HG03159 (cell line): ENCODE measurements around the gene DCC.

Experiments used
- ATAC-seq: cut with Tn5 transposase; IDR thresholded peaks from one replicate; pipeline ENCODE4 v1.9.1; 2021; ENCODE audit warnings: mild to moderate bottlenecking, moderate library complexity; ENCODE audit not compliant: unreplicated experiment

DCC gene

DNA sequence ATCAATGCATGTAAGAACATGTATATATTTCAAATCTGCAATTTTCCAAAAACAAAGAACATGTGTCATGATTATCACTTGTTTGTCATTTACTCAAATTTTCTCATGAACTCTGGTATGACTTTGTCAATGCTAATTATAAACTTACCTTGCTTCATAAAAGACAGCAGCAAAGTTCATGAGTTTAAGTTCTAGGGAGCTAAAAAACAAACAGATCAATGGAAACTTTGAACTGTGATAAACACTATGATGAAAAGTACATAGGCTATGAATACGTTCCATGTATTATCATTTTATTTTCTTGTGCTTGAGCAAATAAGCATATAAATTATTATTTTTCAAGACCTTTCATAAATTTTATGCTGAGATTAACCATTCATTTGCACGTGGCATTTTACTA lies 943.7 kb downstream of the DCC start:
- no peak for ATAC-seq

DNA sequence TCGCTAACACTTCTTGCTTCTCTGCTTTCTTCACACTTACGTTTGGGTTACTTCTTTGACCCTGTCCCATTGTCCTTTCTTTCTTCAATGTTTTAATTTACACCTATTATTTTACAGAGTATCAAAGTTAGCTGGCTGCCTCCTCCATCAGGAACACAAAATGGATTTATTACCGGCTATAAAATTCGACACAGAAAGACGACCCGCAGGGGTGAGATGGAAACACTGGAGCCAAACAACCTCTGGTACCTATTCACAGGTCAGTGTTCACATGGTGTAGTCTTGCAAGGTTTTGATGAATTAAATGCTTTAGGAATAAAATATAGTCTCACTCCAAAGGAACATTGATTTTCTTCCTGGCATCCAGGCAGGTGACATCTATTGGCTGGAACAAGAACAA lies 965.5 kb downstream of the DCC start:
- no peak for ATAC-seq

DNA sequence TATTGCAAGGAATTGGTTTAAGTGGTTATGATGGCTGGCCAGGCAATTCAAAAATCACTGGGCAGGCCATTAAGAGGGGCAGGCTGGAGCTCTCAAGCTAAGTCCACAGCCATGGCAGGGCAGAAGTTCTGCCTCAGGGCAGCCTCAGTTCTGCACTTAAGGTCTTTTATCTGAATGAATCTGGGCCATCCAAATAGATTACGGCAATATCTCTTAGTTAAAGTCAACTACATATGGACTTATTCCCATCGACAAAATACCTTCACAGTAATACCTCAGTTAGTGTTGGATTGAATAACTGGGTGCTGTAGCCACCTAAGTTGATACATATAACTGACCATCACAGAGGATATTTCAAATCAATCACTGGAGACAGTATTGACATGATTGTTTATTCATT lies 979.6 kb downstream of the DCC start:
- no peak for ATAC-seq

DNA sequence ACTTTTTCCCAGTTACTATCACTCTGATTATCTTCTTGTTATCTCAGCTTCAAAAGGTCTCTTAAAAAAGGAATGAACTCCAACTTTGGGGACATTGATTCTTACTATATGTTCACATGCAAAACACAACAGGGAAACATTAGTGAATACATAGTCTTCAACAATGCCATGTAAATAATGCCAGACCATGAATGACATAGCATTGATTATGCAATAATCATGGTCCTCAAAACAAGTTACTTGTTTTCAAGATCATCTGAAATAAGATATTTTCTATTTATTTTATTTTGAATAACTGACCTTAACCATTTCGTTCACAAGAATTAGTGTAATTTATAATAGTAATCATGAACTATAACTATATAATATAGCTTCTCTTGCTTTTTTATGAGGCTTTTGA lies 982.2 kb downstream of the DCC start:
- ATAC-seq, result no peak

DNA sequence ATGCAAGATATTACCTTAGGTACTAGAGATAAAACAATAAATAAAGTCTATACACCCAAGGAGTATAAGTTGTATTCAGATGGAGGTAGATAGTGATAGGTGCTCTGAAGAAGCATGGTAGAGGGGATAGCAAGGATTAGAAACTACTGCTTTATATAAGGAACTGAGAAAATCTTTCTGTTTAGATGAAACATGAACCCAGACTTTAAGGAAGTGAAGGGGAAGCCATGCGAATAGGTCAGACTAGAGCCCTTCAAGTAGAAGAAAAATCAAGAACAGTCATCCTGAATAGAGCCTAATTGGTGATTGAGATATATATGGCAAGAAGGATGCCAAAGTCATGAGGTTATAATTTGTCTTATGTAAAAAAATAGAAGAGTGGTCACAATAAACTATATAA lies 984.4 kb downstream of the DCC start:
- no peak for ATAC-seq

DNA sequence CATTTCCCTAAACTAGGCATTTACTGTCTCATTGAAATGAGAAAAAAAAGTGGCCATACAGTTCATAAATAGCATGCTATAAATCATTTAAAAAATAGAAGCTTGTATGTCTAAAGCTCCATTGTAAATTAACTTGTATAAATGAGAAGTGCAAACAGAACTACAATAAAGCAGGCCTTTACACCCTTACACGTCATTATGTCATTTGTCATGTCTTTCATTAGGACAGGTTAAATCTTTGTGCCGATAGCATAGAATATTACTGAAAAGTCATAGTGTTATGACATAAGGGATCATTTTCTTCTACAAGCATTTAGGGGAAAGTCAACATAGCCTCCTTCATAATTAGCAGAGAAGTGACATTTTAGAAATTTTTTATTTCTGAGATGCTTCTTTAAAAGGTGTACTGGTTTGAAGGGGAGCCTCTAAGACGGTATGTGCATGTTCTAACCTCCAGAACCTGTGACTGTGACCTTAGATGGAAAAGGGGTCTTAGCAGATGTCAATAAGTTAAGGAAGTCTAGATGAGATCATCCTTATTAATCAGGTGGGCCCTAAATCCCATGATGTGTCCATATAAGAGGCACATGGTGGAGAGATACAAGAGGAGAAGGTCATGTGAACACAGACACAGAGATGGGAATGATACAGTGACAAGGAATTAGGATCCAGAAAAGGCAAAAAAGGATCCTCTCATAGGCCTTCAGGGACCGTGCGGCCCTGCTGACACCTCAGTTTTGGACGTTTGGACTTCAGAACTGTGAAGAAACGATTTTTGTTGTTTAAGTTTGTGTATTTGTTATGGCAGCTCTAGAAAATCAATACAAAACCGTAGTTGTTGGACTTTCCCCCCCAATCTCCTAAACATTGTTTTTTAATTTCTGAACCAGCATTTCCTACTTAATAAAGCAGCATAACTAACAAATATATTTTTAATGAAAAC lies 1020.8 kb downstream of the DCC start:
- no peak for ATAC-seq

DNA sequence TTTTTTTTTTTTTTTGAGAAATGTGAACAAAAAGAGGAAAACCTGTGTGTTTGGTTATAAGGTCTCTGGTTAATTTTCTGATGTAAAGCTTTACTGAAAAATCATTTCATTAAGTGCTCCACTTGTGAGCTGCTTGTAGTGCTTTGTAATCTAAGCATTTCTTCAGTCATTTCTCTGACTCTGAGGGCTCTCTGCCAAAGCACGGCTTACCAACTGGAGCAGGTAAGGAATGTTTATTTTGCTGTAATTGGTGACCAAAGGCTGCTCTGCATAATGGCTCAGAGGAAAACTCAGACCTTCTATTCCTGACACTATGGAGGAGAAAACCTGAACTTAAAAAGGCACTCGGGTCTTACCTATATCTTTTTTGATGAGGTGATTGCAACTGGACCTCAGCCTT lies 1035.6 kb downstream of the DCC start:
- no peak for ATAC-seq

DNA sequence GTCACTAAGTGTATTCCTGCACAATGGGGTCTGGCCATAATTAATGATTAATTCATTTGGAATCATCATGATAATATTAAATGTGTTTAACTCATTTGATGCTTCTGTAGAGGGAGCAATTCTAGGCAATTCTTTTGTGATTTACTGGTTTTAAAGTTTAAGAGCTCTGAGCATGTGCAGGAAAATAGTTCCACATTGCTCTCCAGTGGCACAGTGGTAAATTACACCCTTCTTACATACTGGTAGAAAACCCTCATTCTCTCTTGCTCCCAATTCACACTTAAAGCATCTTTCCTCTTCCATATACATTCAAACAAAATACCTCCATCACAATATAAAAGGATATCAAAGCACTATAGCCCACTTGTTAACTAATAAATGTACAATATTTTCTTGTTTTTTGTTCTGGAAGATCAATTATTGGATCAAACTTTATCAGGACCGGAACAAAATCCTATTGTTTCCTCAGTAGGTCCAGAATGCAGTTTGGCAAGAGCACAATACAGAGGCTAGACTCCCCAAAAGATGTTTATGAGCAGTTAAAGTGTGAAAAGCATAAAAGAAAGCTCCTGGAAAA lies 1040.2 kb downstream of the DCC start:
- ATAC-seq, result no peak

DNA sequence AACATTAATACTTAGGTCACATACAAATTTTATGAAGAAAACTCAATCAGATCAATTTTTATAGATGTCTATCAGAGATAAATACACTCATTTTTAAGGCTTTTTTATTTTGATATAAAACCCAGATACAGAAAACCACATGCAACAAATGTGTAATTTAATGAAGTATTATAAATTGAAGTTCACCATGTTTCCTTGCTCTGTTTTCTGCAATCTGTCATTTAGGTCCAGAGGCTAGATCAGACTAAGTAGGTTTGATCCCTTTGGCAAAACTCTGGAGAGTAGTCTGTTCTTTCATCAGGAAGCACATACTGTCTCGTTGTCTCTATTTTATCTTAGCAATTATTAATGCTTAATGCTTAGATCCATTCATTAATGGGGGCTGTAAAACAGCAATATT lies 1042.9 kb downstream of the DCC start:
- no peak for ATAC-seq

DNA sequence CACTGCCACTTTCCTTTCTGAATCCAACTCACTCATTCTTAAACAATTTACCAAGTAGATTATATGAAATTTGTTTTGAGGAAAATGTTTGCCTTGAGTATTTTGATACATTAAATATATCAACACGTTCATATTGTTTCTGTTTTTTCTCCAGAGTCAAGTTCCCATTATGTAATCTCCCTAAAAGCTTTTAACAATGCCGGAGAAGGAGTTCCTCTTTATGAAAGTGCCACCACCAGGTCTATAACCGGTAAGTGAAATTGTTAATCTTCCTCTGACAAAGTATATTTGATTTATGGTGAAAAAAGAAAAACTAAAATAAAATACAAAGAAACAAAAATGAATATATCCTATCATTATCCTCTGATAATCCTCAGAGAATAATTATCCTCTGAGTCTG lies 1045.9 kb downstream of the DCC start:
- no peak for ATAC-seq

DNA sequence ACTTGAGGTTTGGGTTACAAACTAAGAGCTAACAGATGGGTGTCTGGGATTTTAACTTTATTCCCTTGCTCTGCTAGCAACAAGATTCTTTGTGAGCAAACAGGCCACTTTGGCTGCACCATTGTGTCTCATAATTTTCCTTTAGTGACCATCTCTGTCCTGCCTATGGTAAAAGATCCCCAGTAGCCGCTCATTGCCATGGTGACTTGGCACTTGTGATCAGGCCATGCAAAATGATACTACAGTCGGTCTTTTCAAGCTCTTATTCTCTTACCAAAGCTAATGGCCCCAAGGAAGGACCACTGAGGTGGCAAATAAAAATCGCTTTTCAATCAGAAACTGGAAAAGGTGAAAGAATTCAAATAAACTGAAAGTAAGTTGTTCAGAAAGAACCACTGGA lies 1047.6 kb downstream of the DCC start:
- ATAC-seq, result no peak

DNA sequence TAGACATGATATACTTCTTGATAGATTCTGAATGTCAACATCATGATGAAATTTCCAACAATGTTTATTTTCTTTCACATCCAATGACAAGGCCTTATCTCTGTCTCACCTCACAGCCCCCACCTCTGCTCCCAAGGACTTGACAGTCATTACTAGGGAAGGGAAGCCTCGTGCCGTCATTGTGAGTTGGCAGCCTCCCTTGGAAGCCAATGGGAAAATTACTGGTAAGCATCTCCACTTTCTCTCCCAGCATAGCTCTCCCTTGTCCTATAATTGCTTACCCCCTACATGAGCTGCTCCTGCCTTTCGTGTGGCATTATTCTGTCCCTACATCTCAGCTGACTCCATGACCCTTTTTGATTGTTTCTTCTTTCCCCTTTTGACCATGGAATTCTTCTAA lies 1062.7 kb downstream of the DCC start:
- ATAC-seq, result no peak

DNA sequence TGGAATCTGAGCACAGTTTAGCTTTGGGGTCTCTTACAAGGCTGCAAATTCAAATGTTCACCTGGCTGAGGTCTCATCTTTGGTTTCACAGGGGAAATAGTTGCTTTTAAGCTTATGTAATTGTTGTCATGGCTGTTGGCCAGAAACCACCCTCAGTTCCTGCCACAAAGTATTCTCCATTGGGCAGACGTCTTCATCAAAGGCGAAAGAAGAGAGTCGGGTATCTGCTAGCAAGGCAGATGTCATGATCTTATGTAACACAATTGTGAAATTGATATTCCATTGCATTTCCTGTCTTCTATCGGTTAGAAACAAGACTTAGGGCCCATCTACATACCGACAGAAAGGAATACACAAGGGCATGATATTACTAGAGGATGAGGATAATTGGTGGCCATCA lies 1068.3 kb downstream of the DCC start:
- ATAC-seq, result no peak

DNA sequence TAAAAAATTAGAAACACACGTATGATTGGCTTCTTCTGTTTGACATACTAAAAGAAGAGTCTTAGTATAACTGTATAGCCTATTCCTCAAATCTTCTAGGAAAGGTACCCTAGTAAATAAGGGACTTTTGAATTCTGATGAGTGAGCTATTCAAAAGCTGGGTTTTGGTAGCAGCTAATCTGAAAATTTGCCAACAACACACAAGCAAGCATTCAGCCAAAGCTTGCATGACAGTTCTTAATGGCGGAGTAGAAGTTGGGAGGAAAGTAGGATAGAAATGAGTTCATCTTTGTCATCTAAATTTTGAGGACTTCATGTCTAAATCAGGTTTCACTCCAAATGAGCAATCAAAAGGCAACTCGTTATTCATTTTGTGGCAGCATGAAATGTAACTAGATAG lies 1071.5 kb downstream of the DCC start:
- ATAC-seq, result no peak

DNA sequence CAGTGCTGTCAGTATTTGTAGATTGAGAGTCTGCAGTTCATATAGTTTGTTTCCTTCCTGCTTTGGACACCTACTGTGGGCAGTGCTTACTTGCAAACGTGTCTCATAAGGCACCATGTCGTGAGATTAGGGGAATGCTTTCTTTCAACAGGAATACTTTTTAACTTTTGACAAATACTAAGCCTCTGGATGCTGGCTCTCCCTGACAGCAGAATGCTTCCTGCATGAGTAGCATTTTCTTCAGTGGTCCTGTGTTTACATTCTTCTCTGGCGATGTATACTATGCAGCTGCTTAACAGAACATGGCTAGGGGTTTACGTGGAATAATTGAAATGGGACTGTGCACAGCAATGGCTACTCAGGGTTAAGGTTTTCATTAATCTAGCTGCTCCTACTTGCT lies 1077.0 kb downstream of the DCC start:
- ATAC-seq, result no peak

DNA sequence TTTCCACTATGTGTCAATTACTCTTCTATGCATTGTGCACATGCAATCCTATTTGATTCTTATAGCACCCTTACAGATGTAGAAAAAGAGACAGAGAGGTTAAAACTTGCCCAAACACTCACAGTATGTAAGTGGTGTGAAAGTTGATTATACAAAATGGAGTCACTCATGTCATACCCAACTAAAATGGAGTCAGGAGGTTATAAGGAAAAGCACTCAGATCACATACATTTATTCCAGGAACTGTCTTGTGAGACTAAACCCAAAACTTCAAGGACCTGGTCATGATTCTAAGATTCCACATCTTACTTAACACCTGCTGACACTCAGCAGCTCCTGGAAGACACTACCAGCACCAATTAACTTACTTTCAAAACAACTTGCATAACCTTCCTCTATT lies 1081.9 kb downstream of the DCC start:
- ATAC-seq, result no peak

DNA sequence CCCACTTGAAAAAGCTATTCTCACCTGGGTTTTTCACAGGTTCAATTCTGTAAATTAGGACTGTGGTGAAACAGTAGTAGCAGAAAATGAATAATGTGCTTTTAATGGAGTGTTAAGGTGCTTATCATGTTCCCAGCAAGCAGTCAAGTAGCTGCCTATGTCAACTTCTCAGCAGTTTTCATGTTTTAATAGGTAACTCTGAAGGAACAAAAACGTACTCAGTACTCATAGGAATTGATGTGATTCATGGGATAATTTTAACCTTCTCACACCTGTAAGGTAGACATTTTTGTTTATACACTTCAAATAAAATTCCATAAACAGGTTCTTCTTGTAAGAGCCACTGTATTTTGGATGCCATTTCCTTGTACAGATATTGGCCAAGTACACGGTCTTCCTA lies 1082.9 kb downstream of the DCC start:
- ATAC-seq, result no peak

DNA sequence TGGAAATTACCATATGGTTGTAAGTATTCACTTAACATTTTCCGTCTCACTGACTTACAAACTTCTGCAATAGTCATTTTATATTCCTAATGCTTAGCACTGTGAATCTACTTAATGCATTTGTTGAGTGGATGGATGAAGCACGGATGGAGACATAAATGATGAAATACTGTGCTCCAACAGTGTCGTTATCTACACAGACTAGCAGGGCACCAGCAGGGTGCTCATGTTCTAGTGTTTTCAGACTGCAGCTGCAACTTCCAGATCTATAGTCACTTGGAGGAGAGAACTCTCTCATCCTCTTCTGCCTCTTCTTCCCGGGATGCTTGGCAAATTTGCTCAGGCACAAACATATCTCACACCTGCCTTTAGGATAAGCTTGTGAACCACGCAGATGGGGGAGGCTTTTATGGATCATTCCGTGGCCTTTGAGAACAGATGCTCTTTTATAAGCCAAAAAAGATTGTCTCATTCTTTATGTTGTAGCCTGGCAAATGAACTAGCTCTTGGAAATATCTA lies 1086.7 kb downstream of the DCC start:
- no peak for ATAC-seq

DNA sequence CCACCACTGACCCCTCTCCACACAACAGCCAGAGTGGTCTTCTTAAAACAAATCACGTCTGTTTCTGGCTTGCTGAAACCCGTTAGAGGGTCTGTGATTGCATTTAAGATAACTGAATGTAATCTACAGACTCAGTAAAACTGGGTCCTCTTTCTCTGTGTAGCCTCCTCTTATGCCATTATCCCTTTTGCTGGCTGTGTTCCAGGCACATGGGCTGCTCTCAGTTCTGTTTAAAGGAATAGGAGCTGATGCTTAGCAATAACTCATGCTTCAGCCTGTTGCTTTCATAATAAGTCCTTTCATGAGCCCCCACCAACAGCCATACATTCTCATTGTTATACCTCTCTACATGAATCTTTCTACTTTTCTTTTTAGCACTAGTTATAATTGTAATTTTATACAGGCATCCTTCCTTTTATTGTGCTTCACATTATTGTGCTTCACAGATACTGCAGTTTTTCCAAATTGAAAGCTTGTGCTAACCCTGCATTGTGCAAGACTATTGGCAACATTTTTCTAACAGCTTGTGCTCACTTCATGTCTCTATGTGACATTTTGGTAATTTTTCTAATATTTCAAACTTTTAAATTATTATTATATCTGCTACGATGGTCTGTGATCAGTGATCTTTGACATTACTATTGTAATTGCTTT lies 1101.9 kb downstream of the DCC start:
- ATAC-seq, result no peak

DNA sequence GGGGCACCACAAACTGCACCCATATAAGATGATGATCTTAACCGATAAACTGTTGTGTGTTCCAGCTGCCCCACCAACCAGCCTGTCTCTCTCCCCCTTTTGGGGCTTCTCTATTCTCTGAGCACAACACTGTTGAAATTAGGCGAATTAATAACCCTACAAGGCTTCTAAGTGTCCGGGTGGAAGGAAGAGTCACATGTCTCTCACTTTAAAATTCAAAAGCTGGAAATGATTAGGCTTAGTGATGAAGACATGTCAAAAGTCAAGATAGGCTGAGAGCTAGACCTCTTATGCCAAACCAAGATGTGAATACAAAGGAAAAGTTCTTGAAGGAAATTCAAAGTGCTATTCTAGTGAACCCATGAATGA lies 1102.4 kb downstream of the DCC start:
- ATAC-seq, result no peak

DNA sequence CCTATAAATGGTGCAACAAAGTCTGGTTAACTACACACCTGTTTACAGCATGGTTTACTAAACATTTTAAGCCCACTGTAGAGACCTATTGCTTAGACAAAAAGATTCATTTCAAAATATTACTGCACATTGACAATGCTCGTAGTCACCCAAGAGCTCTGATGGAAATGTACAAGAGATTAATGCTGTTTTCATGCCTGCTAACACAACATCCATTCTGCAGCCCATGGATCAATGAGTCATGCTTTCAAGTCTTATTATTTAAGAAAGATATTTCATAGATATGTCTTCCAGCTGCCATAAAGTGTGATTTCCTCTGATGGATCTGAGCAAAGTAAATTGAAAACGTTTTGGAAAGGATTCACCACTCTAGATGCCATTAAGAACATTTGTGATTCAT lies 1103.3 kb downstream of the DCC start:
- ATAC-seq, result no peak

DNA sequence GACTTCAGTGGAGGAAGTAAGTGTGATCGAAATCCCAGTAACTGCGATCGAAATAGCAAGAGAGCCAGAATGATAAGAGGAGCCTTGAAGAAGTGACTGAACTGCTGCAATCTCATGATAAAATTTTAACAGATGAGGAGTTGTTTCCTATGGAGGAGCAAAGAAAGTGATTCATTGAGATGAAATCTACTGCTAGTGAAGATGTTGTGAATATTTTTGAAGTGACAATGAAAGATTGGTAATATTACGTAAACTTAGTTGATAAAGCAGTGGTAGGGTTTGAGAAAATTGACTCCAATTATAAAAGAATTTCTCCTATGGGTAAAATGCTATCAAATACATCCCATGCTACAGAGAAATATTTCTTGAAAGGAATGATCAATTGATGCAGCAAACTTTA lies 1103.8 kb downstream of the DCC start:
- no peak for ATAC-seq
